Measurements from ENCODE around the gene MXRA8. TPM values are rescaled to one million over a fixed set of nuclear protein-coding genes. Genes with fewer than 3 reads are reported as not detected.

The MXRA8 gene
- total RNA-seq, 1 donor = 735 TPM

DNA sequence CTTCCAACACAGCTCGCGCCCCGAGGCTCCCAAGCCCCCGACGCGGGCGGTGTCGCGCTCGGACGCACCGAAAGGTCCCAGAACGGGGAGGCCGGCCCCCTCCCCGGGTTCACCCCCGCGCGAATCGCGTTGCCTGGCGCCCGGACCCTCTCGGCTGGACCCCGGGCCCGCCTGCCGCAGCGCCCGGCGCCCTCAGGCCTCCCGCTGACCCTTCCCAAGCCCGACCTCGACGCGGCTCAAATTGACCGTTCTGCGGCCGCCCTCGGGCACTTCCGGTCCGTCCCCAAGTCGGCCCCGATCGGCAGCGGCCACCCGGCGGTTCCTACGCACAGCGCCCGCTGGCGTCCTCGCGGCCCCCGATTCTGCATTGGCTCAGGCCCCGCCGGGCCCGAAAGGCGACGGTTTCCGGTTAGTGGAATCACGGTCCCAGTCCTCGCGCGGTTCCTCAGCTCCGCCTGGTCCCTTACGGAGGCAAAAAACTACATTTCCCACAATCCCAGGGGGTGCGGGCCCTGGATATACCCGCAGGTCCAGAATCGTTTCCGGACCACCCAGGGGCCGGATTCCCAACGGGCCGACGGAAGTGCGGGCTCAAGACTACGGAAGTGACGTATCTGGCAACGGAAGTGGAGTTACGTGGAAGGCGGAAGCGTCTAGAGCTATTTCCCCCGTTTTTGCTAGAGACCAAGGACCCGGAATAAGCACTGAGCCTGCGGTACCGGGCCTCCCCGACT lies 16.7 kb upstream of the MXRA8 start, which contains the start of gene AURKAIP1:
AURKAIP1 (minus strand) TSS at position 279 of the 734 bp plus-strand sequence. CDS start 451 bp downstream, outside the sequence.
- Histone ChIP-seq H2AFZ (ENCODE audit: low read length) (peak within 1 kb of the TSS; percentile 5), H3K9me3 (ENCODE audit: low read depth, low read length) (no peaks in the 10 kb centered on the region), H3K36me3 (ENCODE audit: insufficient read depth, low read length) (peaks cover 6% of the 10 kb centered on the region), H3K4me2 (ENCODE audit: insufficient read depth, low read length) (peak within 1 kb of the TSS; percentile 92), H3K79me2 (ENCODE audit: insufficient read depth, low read length) (peaks cover 32% of the 10 kb centered on the region), H3K4me1 (ENCODE audit: insufficient read depth, low read length) (peaks cover 25% of the 10 kb centered on the region), H3K27me3 (ENCODE audit: insufficient read depth, low read length) (no peaks in the 10 kb centered on the region), H3K4me3 (ENCODE audit: insufficient read depth, low read length) (peak within 1 kb of the TSS; percentile 92), H3K27ac (ENCODE audit: low read depth, low read length) (peak within 1 kb of the TSS; percentile 73), H4K20me1 (ENCODE audit: insufficient read depth, low read length) (peaks cover 17% of the 10 kb centered on the region)
- TF ChIP-seq, protein P1, sequence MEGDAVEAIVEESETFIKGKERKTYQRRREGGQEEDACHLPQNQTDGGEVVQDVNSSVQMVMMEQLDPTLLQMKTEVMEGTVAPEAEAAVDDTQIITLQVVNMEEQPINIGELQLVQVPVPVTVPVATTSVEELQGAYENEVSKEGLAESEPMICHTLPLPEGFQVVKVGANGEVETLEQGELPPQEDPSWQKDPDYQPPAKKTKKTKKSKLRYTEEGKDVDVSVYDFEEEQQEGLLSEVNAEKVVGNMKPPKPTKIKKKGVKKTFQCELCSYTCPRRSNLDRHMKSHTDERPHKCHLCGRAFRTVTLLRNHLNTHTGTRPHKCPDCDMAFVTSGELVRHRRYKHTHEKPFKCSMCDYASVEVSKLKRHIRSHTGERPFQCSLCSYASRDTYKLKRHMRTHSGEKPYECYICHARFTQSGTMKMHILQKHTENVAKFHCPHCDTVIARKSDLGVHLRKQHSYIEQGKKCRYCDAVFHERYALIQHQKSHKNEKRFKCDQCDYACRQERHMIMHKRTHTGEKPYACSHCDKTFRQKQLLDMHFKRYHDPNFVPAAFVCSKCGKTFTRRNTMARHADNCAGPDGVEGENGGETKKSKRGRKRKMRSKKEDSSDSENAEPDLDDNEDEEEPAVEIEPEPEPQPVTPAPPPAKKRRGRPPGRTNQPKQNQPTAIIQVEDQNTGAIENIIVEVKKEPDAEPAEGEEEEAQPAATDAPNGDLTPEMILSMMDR (IDR thresholded peaks at IDR 0.05; ENCODE audit: extremely low read depth, low read depth, low read length) = no peak
- DNase-seq (ENCODE audit: insufficient read length, low spot score, missing footprints) = peak; percentile 100

DNA sequence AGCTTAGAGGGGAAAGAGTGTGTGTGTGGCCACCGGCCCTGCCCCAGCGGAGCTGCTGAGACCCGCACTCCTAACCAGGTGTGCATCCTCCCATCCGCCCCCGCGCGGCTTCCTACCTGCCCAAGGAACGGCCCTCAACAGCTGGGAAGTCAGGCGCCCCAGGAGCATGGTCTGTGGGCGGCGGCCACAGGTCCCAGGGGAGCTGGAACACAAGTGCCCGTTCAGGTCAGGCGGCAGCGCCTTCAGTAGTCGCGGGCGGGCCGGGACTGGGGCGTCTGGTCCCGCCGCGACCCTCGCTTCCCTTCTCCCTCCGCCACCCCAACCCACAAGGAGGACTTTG lies 16.2 kb upstream of the MXRA8 start:
- Histone ChIP-seq H3K27me3 (ENCODE audit: insufficient read depth, low read length) (no peaks in the 10 kb centered on the region), H2AFZ (ENCODE audit: low read length) (no peak overlapping the region), H3K4me1 (ENCODE audit: insufficient read depth, low read length) (peaks cover 25% of the 10 kb centered on the region), H3K27ac (ENCODE audit: low read depth, low read length) (peak overlapping the region; percentile 73), H4K20me1 (ENCODE audit: insufficient read depth, low read length) (peaks cover 17% of the 10 kb centered on the region), H3K36me3 (ENCODE audit: insufficient read depth, low read length) (peaks cover 6% of the 10 kb centered on the region), H3K4me2 (ENCODE audit: insufficient read depth, low read length) (peak overlapping the region; percentile 92), H3K9me3 (ENCODE audit: low read depth, low read length) (no peaks in the 10 kb centered on the region), H3K79me2 (ENCODE audit: insufficient read depth, low read length) (peaks cover 32% of the 10 kb centered on the region), H3K4me3 (ENCODE audit: insufficient read depth, low read length) (peak overlapping the region; percentile 92)
- TF ChIP-seq, protein P1 (IDR thresholded peaks at IDR 0.05; ENCODE audit: extremely low read depth, low read depth, low read length) = no peak
- DNase-seq (ENCODE audit: insufficient read length, low spot score, missing footprints) = peak; percentile 65

DNA sequence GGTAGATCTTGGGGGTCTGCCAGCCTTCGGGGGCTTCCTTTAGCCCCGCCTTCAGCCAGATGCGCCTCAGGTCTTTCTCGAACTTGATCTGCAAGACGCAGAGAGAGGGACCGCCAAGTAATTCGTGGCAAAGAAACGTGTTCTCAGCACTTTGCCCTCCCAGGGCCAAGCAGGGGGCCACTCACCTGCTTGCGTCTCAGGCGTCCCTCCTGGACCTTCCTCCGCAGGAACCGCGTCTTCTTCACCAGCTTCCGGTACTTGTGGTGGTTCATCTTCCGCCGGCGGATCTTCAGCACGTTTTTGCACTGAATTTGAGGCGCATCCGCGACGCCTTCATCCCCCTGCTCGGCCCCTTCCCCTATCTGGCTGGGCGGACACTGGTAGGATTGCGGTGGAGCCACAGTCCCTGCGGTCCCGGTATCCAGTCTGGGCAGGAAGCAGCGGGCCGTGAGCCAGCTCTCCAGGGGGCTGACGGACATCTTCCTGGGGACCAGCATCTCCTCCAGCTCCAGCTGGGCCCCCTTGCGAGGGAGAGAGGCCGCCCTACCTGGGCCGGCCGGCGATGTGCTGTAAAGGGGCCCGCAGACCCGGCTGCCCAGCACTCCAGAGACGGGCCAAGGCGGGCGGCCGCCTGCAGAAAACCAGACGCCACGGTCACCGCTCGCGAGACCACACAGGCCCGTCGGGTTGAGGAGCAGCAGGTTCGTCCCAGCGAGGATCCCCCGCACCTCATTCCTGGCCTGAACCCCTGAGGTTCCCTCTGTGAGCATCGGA lies 15.6 kb upstream of the MXRA8 start:
- peak overlapping the region; percentile 92 for H3K4me2 ChIP-seq (ENCODE audit: insufficient read depth, low read length)
- no peaks in the 10 kb centered on the region for H3K9me3 ChIP-seq (ENCODE audit: low read depth, low read length)
- H4K20me1 ChIP-seq (ENCODE audit: insufficient read depth, low read length) = peaks cover 17% of the 10 kb centered on the region
- H3K27me3 ChIP-seq (ENCODE audit: insufficient read depth, low read length) = no peaks in the 10 kb centered on the region
- peak; percentile 85 for DNase-seq (ENCODE audit: insufficient read length, low spot score, missing footprints)
- TF ChIP-seq, protein P1 (IDR thresholded peaks at IDR 0.05; ENCODE audit: extremely low read depth, low read depth, low read length) = no peak
- H2AFZ ChIP-seq (ENCODE audit: low read length) = no peak overlapping the region
- peak overlapping the region; percentile 92 for H3K4me3 ChIP-seq (ENCODE audit: insufficient read depth, low read length)
- peaks cover 6% of the 10 kb centered on the region for H3K36me3 ChIP-seq (ENCODE audit: insufficient read depth, low read length)
- H3K4me1 ChIP-seq (ENCODE audit: insufficient read depth, low read length) = peaks cover 25% of the 10 kb centered on the region
- H3K79me2 ChIP-seq (ENCODE audit: insufficient read depth, low read length) = peaks cover 32% of the 10 kb centered on the region
- H3K27ac ChIP-seq (ENCODE audit: low read depth, low read length) = peak overlapping the region; percentile 73

All from osteoblast (primary cell).